ES-I3 (cell line): ENCODE measurements around the gene FOXN1.

Source experiments
- H3K36me3 ChIP-seq: 2 replicates; pipeline ENCODE4 v1.6.1; 2013; ENCODE audit warnings: mild to moderate bottlenecking, low read length, control low read depth, moderate library complexity; ENCODE audit not compliant: insufficient read depth
- H3K4me1 ChIP-seq: 2 replicates; pipeline ENCODE4 v1.6.1; 2013; ENCODE audit warnings: mild to moderate bottlenecking, control low read depth, low read length; ENCODE audit not compliant: insufficient read depth
- H3K9ac ChIP-seq: 2 replicates; pipeline ENCODE4 v1.6.1; 2013; ENCODE audit warnings: low read depth, mild to moderate bottlenecking, low read length, moderate library complexity
- H3K9me3 ChIP-seq: 2 replicates; pipeline ENCODE4 v1.6.1; 2013; ENCODE audit warnings: mild to moderate bottlenecking, low read length, moderate library complexity; ENCODE audit not compliant: control insufficient read depth, insufficient read depth

FOXN1 gene

GRCh38 chr17:28533091-28533807, 27.1 kb downstream of the FOXN1 start:
- Histone ChIP-seq H3K9me3 (no peaks in the 10 kb centered on the region), H3K36me3 (no peaks in the 10 kb centered on the region), H3K4me1 (peaks cover 3% of the 10 kb centered on the region; the same call in 1 of the 2 replicates), H3K9ac (no peak overlapping the region)

GRCh38 chr17:28534740-28535375, 28.7 kb downstream of the FOXN1 start:
- peaks cover 3% of the 10 kb centered on the region; the same call in 1 of the 2 replicates for H3K4me1 ChIP-seq
- H3K9ac ChIP-seq: no peak overlapping the region
- no peaks in the 10 kb centered on the region for H3K36me3 ChIP-seq
- H3K9me3 ChIP-seq: no peaks in the 10 kb centered on the region

- Histone ChIP-seq H3K36me3 (no peaks in the 10 kb centered on the region), H3K4me1 (peaks cover 3% of the 10 kb centered on the region; the same call in 1 of the 2 replicates), H3K9me3 (no peaks in the 10 kb centered on the region), H3K9ac (no peak overlapping the region)
These were observed 30.5 kb downstream of the FOXN1 start for GRCh38 chr17:28536532-28537218.

DNA sequence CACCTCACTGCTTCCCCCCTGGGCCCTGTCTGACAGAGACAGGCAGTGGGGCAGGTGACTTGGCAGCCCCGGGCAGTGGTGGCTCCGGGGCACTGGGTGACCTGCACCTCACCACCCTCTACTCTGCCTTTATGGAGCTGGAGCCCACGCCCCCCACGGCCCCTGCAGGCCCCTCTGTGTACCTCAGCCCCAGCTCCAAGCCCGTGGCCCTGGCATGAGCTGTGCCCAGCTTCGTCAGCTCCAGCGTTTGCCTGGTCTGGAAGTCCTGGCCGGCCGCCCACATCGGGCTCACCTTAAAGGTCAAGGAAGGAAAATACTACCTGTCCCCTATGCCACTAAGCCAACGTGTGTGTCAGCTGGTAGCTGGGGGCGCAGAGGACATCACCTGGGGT, 31.1 kb downstream of the FOXN1 start:
- H3K9me3 ChIP-seq: no peaks in the 10 kb centered on the region
- no peaks in the 10 kb centered on the region for H3K36me3 ChIP-seq
- no peak overlapping the region for H3K9ac ChIP-seq
- H3K4me1 ChIP-seq: peaks cover 3% of the 10 kb centered on the region; the same call in 1 of the 2 replicates

DNA sequence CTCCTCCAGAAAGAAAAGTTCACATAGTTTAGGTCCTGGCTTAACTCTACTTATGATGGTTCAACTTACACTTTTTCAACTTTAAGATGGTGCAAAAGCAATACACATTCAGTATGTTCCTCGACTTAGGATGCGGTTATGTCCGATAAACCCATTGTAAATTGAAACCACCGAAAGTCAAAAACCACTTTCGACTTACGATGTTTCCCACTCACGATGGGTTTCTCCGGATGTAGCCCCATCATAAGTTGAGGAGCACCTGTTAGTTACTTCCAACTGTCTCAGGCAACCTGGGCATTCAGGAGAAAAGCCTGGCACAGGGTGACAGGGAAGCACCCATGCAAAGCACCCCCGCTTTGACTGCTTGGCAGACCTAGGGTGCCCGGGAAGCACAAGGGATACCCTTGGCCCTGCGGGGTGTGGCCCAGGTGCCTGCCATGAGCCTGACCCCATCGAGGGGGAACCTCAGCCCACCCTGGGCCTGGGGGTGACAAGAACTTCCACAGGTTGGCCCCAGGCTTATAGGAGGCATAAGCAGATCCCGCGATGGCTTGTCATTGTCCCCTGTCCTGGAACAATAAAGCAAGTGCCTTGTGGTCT, 32.2 kb downstream of the FOXN1 start:
- Histone ChIP-seq H3K9ac (no peak overlapping the region), H3K36me3 (no peaks in the 10 kb centered on the region), H3K9me3 (no peaks in the 10 kb centered on the region), H3K4me1 (no peaks in the 10 kb centered on the region)

GRCh38 chr17:28540231-28540630, 34.1 kb downstream of the FOXN1 start:
- H3K9me3 ChIP-seq: no peaks in the 10 kb centered on the region
- H3K36me3 ChIP-seq: no peaks in the 10 kb centered on the region
- no peak overlapping the region for H3K9ac ChIP-seq
- H3K4me1 ChIP-seq: peaks cover 5% of the 10 kb centered on the region

- Histone ChIP-seq H3K9me3 (no peaks in the 10 kb centered on the region), H3K4me1 (peaks cover 5% of the 10 kb centered on the region), H3K36me3 (no peaks in the 10 kb centered on the region), H3K9ac (no peak overlapping the region)
These were observed 35.3 kb downstream of the FOXN1 start for GRCh38 chr17:28541439-28541838.

GRCh38 chr17:28544402-28545140, 38.4 kb downstream of the FOXN1 start:
- H3K4me1 ChIP-seq: peaks cover 5% of the 10 kb centered on the region
- no peak overlapping the region for H3K9ac ChIP-seq

DNA sequence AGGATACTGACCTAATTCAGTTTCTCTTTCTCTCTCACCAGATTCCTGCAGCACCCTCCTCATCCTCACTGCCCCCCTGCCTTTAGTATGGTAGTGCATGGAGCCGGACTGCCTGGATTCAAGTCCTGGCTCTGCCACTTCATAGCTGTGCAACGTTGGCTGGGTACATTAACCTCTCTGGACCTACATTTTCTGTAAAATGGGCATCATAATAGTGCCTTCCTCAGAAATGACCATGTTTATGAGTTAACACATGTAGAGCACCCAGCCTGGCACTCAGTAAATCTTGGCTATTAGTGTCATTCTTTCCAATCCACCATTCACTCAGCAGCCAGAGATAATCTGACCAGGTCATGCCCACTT, 39.0 kb downstream of the FOXN1 start:
- H3K9ac ChIP-seq: no peak overlapping the region
- H3K4me1 ChIP-seq: peaks cover 5% of the 10 kb centered on the region

More at GRCh38 chr17:28544402-28545140, 38.4 kb downstream of the FOXN1 start:
- no peaks in the 10 kb centered on the region for H3K9me3 ChIP-seq
- no peaks in the 10 kb centered on the region for H3K36me3 ChIP-seq

GRCh38 chr17:28545787-28546415, 39.8 kb downstream of the FOXN1 start:
- peaks cover 5% of the 10 kb centered on the region for H3K4me1 ChIP-seq
- H3K9me3 ChIP-seq: no peaks in the 10 kb centered on the region
- H3K9ac ChIP-seq: no peak overlapping the region
- H3K36me3 ChIP-seq: no peaks in the 10 kb centered on the region

More for the DNA sequence above, 39.0 kb downstream of the FOXN1 start:
- Histone ChIP-seq H3K9me3 (no peaks in the 10 kb centered on the region), H3K36me3 (no peaks in the 10 kb centered on the region)

DNA sequence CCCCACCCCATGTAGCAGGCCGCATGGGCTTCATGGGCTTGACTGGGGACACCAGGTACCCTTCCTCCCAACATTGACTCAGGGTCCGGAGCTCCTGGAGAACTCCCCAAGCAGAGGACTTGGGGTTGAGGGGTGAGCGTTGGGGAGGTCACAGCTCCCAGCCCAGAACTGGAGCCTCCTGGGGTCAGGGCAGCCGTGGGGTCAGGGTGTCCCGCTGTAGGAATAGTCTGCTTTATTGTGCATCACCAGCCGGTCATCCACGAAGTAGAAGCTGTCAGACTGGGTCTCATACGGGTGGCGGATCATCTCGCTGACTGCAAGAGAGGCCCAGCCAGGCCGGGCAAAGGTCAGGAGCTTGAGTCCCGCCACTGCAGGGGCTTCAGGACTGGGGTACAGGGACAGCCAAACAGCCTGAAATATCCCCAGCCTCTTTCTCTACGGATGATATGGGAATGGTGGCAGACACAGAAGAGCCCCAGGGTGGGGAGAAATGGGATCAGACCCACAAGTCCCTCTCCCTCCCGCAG, 41.0 kb downstream of the FOXN1 start:
- H3K9ac ChIP-seq: no peak overlapping the region
- H3K9me3 ChIP-seq: no peaks in the 10 kb centered on the region
- no peaks in the 10 kb centered on the region for H3K36me3 ChIP-seq
- peaks cover 5% of the 10 kb centered on the region for H3K4me1 ChIP-seq

DNA sequence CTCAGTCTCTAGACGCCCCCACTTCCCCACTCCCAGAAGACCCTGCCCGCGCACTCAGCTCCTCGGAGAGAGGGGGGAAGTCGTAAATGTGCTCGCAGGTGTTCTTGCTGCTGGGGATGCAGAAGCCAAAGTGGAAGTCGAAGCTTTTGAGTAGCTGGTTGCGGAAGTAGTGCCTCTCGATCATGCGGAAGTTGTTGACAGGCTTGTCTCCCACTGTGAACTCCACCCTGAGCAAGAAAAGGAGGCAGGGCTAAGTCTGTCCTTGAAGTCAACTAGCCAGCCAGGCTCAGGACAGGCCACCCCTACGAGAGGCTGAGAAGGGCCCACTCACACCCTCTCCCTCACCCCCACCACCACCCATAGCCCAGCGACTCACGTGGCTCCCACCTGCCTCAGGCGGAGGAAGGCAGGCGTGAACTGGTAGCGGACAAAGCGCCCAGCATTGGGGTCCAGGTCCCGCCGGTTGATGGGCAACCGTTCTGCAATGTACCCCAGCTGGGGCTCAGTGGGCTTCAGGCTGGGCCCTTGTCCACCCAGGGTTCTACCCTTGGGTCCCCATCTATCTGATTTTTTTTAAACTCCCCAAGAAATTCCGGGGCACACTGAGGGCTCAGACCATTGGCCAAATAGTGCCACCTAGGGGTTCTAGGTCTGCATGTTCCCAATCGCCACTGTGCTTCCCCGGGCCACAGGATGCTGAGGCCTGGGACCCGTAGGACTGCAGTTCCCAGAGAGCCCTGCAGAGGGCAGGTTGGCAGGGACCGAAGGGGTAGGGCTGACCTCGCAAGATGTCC, 41.7 kb downstream of the FOXN1 start:
- Histone ChIP-seq H3K9ac (no peak overlapping the region), H3K4me1 (peaks cover 5% of the 10 kb centered on the region), H3K9me3 (no peaks in the 10 kb centered on the region), H3K36me3 (no peaks in the 10 kb centered on the region)
